DND-41 (cell line): ENCODE data around the gene REPS1.

Source experiments
- ATAC-seq: fragments of 200-7000 bp; cut with Tn5 transposase; 3 replicates; pipeline ENCODE4 v1.9.1; 2021; ENCODE audit warnings: low read depth; ENCODE audit not compliant: insufficient read depth
- DNase-seq: peaks from one replicate; pipeline ENCODE4 v3.0.0-alpha.2; 2020
- H2AFZ ChIP-seq: 2 replicates; pipeline ENCODE4 v1.6.0; 2012; ENCODE audit warnings: low read depth, low read length
- H3K27ac ChIP-seq: 2 replicates; pipeline ENCODE4 v1.5.1; 2012; ENCODE audit warnings: low read length, inconsistent platforms
- H3K27me3 ChIP-seq: fragments of 200-600 bp; sonication (generic); 2 replicates; pipeline ENCODE4 v1.6.0; 2012; ENCODE audit warnings: low read length, mild to moderate bottlenecking, inconsistent platforms; ENCODE audit not compliant: insufficient read depth, poor library complexity
- H3K36me3 ChIP-seq: 2 replicates; pipeline ENCODE4 v1.5.1; 2012; ENCODE audit warnings: low read length, inconsistent platforms; ENCODE audit not compliant: insufficient read depth
- H3K4me1 ChIP-seq: 2 replicates; pipeline ENCODE4 v1.5.1; 2012; ENCODE audit warnings: mild to moderate bottlenecking, low read length; ENCODE audit not compliant: insufficient read depth
- H3K4me2 ChIP-seq: 2 replicates; pipeline ENCODE4 v1.6.0; 2012; ENCODE audit warnings: mild to moderate bottlenecking, moderate library complexity, low read length, inconsistent platforms; ENCODE audit not compliant: insufficient read depth
- H3K4me3 ChIP-seq, 2 experiments: fragments of 200-600 bp in 1 of 2; shearing (Covaris generic) in 1 of 2; 2 replicates each; pipeline ENCODE4 v1.5.1; 2012 to 2016; ENCODE audit warnings: inconsistent platforms in 2 of 2, low read length in 2 of 2, mild to moderate bottlenecking in 2 of 2, low read depth in 1 of 2, moderate library complexity in 1 of 2
- H3K79me2 ChIP-seq: 2 replicates; pipeline ENCODE4 v1.6.0; 2012; ENCODE audit warnings: low read length, inconsistent platforms; ENCODE audit not compliant: insufficient read depth
- H3K9ac ChIP-seq: 2 replicates; pipeline ENCODE4 v1.6.0; 2012; ENCODE audit warnings: low read depth, mild to moderate bottlenecking, inconsistent platforms, low read length, moderate library complexity
- H3K9me3 ChIP-seq: 2 replicates; pipeline ENCODE4 v1.5.1; 2012; ENCODE audit warnings: low read length, moderate library complexity, mild to moderate bottlenecking, inconsistent platforms; ENCODE audit not compliant: insufficient read depth, severe bottlenecking
- H4K20me1 ChIP-seq: 2 replicates; pipeline ENCODE4 v1.6.0; 2012; ENCODE audit warnings: low read length; ENCODE audit not compliant: insufficient read depth
- EZH2 ChIP-seq: IDR thresholded peaks from 3 replicates; pipeline ENCODE4 v1.6.1; 2012; ENCODE audit warnings: borderline replicate concordance, low read depth, mild to moderate bottlenecking, moderate library complexity, low read length, inconsistent platforms; ENCODE audit not compliant: severe bottlenecking
- TF ChIP-seq, protein P1 (sequence below): IDR thresholded peaks from 2 replicates; pipeline ENCODE4 v1.5.1; 2012; ENCODE audit warnings: borderline replicate concordance, low read length, moderate library complexity, mild to moderate bottlenecking; ENCODE audit not compliant: poor library complexity, severe bottlenecking; ENCODE audit errors: extremely low read depth

Gene REPS1

GRCh38 chr6:138864343-138864890, 123.6 kb downstream of the REPS1 start:
- no peaks in the 10 kb centered on the region for H4K20me1 ChIP-seq
- H3K4me2 ChIP-seq, result no peak overlapping the region
- H3K27ac ChIP-seq, result no peak overlapping the region
- H3K36me3 ChIP-seq, result no peaks in the 10 kb centered on the region
- H3K4me1 ChIP-seq, result no peaks in the 10 kb centered on the region
- no peaks in the 10 kb centered on the region for H3K79me2 ChIP-seq
- H2AFZ ChIP-seq, result no peak overlapping the region
- DNase-seq, result no peak
- H3K9ac ChIP-seq, result no peak overlapping the region
- TF ChIP-seq, protein P1, sequence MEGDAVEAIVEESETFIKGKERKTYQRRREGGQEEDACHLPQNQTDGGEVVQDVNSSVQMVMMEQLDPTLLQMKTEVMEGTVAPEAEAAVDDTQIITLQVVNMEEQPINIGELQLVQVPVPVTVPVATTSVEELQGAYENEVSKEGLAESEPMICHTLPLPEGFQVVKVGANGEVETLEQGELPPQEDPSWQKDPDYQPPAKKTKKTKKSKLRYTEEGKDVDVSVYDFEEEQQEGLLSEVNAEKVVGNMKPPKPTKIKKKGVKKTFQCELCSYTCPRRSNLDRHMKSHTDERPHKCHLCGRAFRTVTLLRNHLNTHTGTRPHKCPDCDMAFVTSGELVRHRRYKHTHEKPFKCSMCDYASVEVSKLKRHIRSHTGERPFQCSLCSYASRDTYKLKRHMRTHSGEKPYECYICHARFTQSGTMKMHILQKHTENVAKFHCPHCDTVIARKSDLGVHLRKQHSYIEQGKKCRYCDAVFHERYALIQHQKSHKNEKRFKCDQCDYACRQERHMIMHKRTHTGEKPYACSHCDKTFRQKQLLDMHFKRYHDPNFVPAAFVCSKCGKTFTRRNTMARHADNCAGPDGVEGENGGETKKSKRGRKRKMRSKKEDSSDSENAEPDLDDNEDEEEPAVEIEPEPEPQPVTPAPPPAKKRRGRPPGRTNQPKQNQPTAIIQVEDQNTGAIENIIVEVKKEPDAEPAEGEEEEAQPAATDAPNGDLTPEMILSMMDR, result no peak
- TF ChIP-seq EZH2, result no peak
- H3K9me3 ChIP-seq, result no peaks in the 10 kb centered on the region
- ATAC-seq, result no peak
- no peaks in the 10 kb centered on the region for H3K27me3 ChIP-seq
- no peak overlapping the region for H3K4me3 ChIP-seq

GRCh38 chr6:138863321-138863720, 124.7 kb downstream of the REPS1 start:
- ATAC-seq, result no peak
- DNase-seq, result no peak
- Histone ChIP-seq H3K4me2 (no peak overlapping the region), H4K20me1 (no peaks in the 10 kb centered on the region), H3K36me3 (no peaks in the 10 kb centered on the region), H3K9me3 (no peaks in the 10 kb centered on the region), H3K4me1 (no peaks in the 10 kb centered on the region), H3K27me3 (no peaks in the 10 kb centered on the region), H3K9ac (no peak overlapping the region), H3K27ac (no peak overlapping the region), H3K79me2 (no peaks in the 10 kb centered on the region), H3K4me3 (no peak overlapping the region), H2AFZ (no peak overlapping the region)
- no peak for TF ChIP-seq EZH2
- TF ChIP-seq, protein P1, result no peak

- H3K4me1 ChIP-seq, result no peaks in the 10 kb centered on the region
- H3K27ac ChIP-seq, result no peak overlapping the region
- H3K4me2 ChIP-seq, result no peak overlapping the region
- H3K9ac ChIP-seq, result no peak overlapping the region
- no peak for ATAC-seq
- no peak overlapping the region for H2AFZ ChIP-seq
- no peaks in the 10 kb centered on the region for H3K36me3 ChIP-seq
- no peaks in the 10 kb centered on the region for H3K27me3 ChIP-seq
- no peaks in the 10 kb centered on the region for H3K79me2 ChIP-seq
- no peak for DNase-seq
- H3K9me3 ChIP-seq, result no peaks in the 10 kb centered on the region
- no peaks in the 10 kb centered on the region for H4K20me1 ChIP-seq
- H3K4me3 ChIP-seq, result no peak overlapping the region
- TF ChIP-seq, protein P1, result no peak
- TF ChIP-seq EZH2, result no peak
These were observed 125.6 kb downstream of the REPS1 start for GRCh38 chr6:138862456-138862855.

GRCh38 chr6:138857775-138858174, 130.3 kb downstream of the REPS1 start:
- Histone ChIP-seq H3K27ac (no peak overlapping the region), H3K36me3 (no peaks in the 10 kb centered on the region), H3K27me3 (no peaks in the 10 kb centered on the region), H3K4me2 (no peak overlapping the region), H4K20me1 (no peaks in the 10 kb centered on the region), H3K9ac (no peak overlapping the region), H3K4me3 (no peak overlapping the region), H3K79me2 (no peaks in the 10 kb centered on the region), H2AFZ (no peak overlapping the region), H3K4me1 (no peaks in the 10 kb centered on the region), H3K9me3 (no peaks in the 10 kb centered on the region)
- DNase-seq (no peak), ATAC-seq (no peak)
- TF ChIP-seq, protein P1, result no peak
- TF ChIP-seq EZH2, result no peak
